HFFc6 (cell line): Measurements from ENCODE around the gene MAMLD1. TPM values are rescaled to one million over a fixed set of nuclear protein-coding genes. Genes with fewer than 3 reads are reported as not detected.

Source experiments
- DNase-seq: peaks from one replicate; pipeline ENCODE4 v3.0.0-alpha.2; 2018
- H3K27ac Mint-ChIP-seq: 2 replicates; pipeline ENCODE4 v1.8.0; 2020; ENCODE audit warnings: mild to moderate bottlenecking, mixed read lengths
- H3K27me3 Mint-ChIP-seq: 2 replicates; pipeline ENCODE4 v1.8.0; 2021; ENCODE audit warnings: mild to moderate bottlenecking, moderate library complexity, mixed read lengths; ENCODE audit not compliant: insufficient read depth
- H3K36me3 Mint-ChIP-seq: 2 replicates; pipeline ENCODE4 v1.8.0; 2021; ENCODE audit warnings: low read depth, mixed read lengths
- H3K4me1 Mint-ChIP-seq: 2 replicates; pipeline ENCODE4 v1.8.0; 2020; ENCODE audit warnings: low read depth, mixed read lengths
- H3K4me3 Mint-ChIP-seq: 2 replicates; pipeline ENCODE4 v1.8.0; 2020; ENCODE audit warnings: mild to moderate bottlenecking, moderate library complexity, mixed read lengths
- H3K9me3 Mint-ChIP-seq: 2 replicates; pipeline ENCODE4 v1.8.0; 2020; ENCODE audit warnings: mild to moderate bottlenecking, mixed read lengths
- CTCF ChIP-seq: fragments of 200-600 bp; sonication (generic); IDR thresholded peaks from 2 replicates; pipeline ENCODE4 v1.5.0; 2021; ENCODE audit warnings: antibody characterized with exemption, mild to moderate bottlenecking
- total RNA-seq, 6 experiments: library from RNA; stranded (reverse); fragmentation: NEBNext Ultra II Directional; extraction: Animal tissue kit (Norgen Biotek cat#: 25700); gene quantifications; 2 replicates in 1 of 6; 3 replicates in 5 of 6; pipeline ENCODE4 v1.2.3, GENCODE V29; 2021

Gene MAMLD1
- total RNA-seq, 6 experiments from 2014 or later: 4.0 to 5.3 (median 4.7) TPM

- Mint-ChIP-seq H3K4me3 (no peak overlapping the region), H3K4me1 (no peaks in the 10 kb centered on the region), H3K27ac (no peak overlapping the region), H3K36me3 (no peaks in the 10 kb centered on the region), H3K9me3 (no peaks in the 10 kb centered on the region), H3K27me3 (no peaks in the 10 kb centered on the region)
- no peak for DNase-seq
- TF ChIP-seq CTCF: no peak
Measured at GRCh38 chrX:150421816-150422215, 58.7 kb downstream of the MAMLD1 start.

GRCh38 chrX:150429594-150429993, 66.5 kb downstream of the MAMLD1 start:
- H3K27me3 Mint-ChIP-seq: no peaks in the 10 kb centered on the region; the same call in 1 of the 2 replicates
- no peak overlapping the region for H3K4me3 Mint-ChIP-seq
- no peak for TF ChIP-seq CTCF
- peaks cover 2% of the 10 kb centered on the region; the same call in 1 of the 2 replicates for H3K36me3 Mint-ChIP-seq
- no peaks in the 10 kb centered on the region for H3K9me3 Mint-ChIP-seq
- no peak overlapping the region for H3K27ac Mint-ChIP-seq
- peaks cover 10% of the 10 kb centered on the region; the same call in 1 of the 2 replicates for H3K4me1 Mint-ChIP-seq
- DNase-seq: peak; percentile 47

- Mint-ChIP-seq H3K4me3 (no peak overlapping the region), H3K27ac (peak overlapping the region; percentile 44; the same call in 1 of the 2 replicates), H3K4me1 (peaks cover 13% of the 10 kb centered on the region), H3K9me3 (no peaks in the 10 kb centered on the region), H3K36me3 (peaks cover 5% of the 10 kb centered on the region; the same call in 1 of the 2 replicates), H3K27me3 (no peaks in the 10 kb centered on the region; the same call in 1 of the 2 replicates)
- DNase-seq: peak; percentile 1
- TF ChIP-seq CTCF: no peak
Measured at GRCh38 chrX:150436195-150436594, 73.1 kb downstream of the MAMLD1 start.

- Mint-ChIP-seq H3K9me3 (no peaks in the 10 kb centered on the region), H3K27me3 (no peaks in the 10 kb centered on the region), H3K4me3 (no peak overlapping the region), H3K36me3 (peaks cover 5% of the 10 kb centered on the region; the same call in 1 of the 2 replicates), H3K4me1 (peaks cover 13% of the 10 kb centered on the region), H3K27ac (no peak overlapping the region)
- no peak for DNase-seq
- TF ChIP-seq CTCF: no peak
Measured at GRCh38 chrX:150438165-150438564, 75.0 kb downstream of the MAMLD1 start.

- no peaks in the 10 kb centered on the region for H3K9me3 Mint-ChIP-seq
- no peaks in the 10 kb centered on the region; the same call in 1 of the 2 replicates for H3K27me3 Mint-ChIP-seq
- H3K4me1 Mint-ChIP-seq: no peaks in the 10 kb centered on the region
- no peak overlapping the region for H3K4me3 Mint-ChIP-seq
- TF ChIP-seq CTCF: no peak
- H3K36me3 Mint-ChIP-seq: no peaks in the 10 kb centered on the region
- H3K27ac Mint-ChIP-seq: no peak overlapping the region
- DNase-seq: no peak
Measured at GRCh38 chrX:150446151-150446550, 83.0 kb downstream of the MAMLD1 start.

GRCh38 chrX:150446995-150447394, 83.9 kb downstream of the MAMLD1 start:
- Mint-ChIP-seq H3K4me1 (no peaks in the 10 kb centered on the region), H3K4me3 (no peak overlapping the region), H3K27me3 (no peaks in the 10 kb centered on the region; the same call in 1 of the 2 replicates), H3K9me3 (no peaks in the 10 kb centered on the region), H3K27ac (no peak overlapping the region), H3K36me3 (no peaks in the 10 kb centered on the region)
- no peak for DNase-seq
- TF ChIP-seq CTCF: no peak
